ENCODE results near the gene NDRG4.
"Not testable (repeated sequence)": the region's sequence is repeated elsewhere in the genome, so short reads cannot be mapped to it uniquely, and the experiment has no call there.

Gene NDRG4

GRCh38 chr16:58481931-58482330, 18.0 kb upstream of the NDRG4 start:
- H3K4me3 ChIP-seq (ENCODE audit: control insufficient read depth, low read depth, low read length), result no peak overlapping the region
- TF ChIP-seq, protein P1, sequence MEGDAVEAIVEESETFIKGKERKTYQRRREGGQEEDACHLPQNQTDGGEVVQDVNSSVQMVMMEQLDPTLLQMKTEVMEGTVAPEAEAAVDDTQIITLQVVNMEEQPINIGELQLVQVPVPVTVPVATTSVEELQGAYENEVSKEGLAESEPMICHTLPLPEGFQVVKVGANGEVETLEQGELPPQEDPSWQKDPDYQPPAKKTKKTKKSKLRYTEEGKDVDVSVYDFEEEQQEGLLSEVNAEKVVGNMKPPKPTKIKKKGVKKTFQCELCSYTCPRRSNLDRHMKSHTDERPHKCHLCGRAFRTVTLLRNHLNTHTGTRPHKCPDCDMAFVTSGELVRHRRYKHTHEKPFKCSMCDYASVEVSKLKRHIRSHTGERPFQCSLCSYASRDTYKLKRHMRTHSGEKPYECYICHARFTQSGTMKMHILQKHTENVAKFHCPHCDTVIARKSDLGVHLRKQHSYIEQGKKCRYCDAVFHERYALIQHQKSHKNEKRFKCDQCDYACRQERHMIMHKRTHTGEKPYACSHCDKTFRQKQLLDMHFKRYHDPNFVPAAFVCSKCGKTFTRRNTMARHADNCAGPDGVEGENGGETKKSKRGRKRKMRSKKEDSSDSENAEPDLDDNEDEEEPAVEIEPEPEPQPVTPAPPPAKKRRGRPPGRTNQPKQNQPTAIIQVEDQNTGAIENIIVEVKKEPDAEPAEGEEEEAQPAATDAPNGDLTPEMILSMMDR (conservative IDR thresholded peaks at IDR 0.05; ENCODE audit: control insufficient read depth, insufficient read depth, low read depth, low read length), result no peak
- no peak for DNase-seq (ENCODE audit: low read depth)

DNA sequence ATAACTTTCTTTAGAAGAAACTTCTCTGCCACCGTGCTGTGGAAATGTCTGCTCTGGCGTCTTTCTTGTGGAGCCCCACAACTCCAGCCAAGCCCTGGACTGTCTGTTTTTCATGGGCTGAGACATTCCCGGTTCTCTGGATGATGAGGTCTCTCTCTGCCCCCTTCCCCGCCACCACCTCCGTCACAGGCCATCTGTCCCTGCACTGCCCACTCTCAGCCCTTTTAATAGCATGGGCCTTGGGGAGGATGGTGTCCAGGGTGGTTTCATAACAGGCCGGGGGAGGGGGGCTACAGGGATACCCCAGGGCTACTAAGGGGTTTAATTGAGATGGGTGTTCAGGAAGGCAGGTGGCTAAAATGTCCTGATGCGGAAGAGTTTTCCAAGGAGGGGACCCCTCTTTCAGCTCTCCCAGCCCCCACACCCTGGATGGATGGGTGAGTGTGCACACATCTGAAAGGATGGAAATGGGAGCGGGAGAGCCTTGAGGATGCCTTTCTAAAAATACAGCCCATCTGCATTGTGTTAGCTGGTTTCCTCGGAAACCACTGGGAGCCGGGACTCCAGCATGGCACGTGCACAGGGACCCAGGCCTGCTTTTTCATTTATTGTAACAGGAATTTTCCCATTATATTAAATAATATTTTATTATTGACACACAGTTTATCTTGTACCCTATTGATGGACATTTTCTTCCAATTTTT, 14.6 kb upstream of the NDRG4 start:
- TF ChIP-seq, protein P1 (conservative IDR thresholded peaks at IDR 0.05; ENCODE audit: control insufficient read depth, insufficient read depth, low read depth, low read length), result no peak
- no peak for DNase-seq (ENCODE audit: low read depth)
- H3K4me3 ChIP-seq (ENCODE audit: control insufficient read depth, low read depth, low read length), result no peak overlapping the region

DNA sequence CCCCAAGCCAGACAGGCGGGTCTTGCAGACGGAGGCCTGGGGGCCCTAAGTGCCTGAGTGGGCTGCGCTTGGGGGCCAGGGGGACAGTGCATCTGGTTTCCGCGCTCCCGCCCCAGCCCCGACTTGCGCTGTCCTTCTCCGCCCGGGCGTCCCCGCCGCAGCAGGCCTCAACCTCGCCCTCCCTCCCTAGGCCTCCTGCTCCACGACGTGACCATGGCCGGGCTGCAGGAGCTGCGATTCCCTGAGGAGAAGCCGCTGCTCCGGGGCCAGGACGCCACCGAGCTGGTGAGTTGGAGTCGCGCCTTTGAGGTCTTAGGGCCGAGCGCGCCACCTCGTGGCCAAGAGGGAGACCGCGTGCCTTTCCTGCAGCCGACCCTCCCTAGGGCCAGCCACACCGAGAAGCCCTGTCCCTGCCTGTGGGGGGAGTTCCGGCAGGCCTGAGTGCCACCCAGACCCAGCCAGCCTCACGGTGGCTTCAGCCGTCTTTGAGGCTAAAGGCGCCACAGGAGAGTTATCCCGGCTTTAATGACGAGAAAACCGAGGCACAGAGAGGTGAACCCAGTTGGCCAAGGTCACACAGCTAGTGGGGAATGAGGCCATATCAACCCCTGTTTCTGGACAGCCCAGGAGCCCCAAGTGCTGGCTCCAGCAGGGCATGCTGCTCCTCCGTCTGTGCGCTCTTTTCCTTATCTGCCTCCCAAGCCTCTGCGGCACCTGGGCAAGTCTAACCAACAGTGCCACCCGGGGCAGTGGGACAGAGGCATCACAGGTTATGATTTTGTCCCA, 12.2 kb upstream of the NDRG4 start:
- H3K4me3 ChIP-seq (ENCODE audit: control insufficient read depth, low read depth, low read length), result no peak overlapping the region
- TF ChIP-seq, protein P1 (conservative IDR thresholded peaks at IDR 0.05; ENCODE audit: control insufficient read depth, insufficient read depth, low read depth, low read length), result peak; percentile 66
- DNase-seq (ENCODE audit: low read depth), result peak; percentile 66

GRCh38 chr16:58488531-58488930, 11.4 kb upstream of the NDRG4 start:
- no peak for DNase-seq (ENCODE audit: low read depth)
- TF ChIP-seq, protein P1 (conservative IDR thresholded peaks at IDR 0.05; ENCODE audit: control insufficient read depth, insufficient read depth, low read depth, low read length), result no peak
- H3K4me3 ChIP-seq (ENCODE audit: control insufficient read depth, low read depth, low read length), result no peak overlapping the region

DNA sequence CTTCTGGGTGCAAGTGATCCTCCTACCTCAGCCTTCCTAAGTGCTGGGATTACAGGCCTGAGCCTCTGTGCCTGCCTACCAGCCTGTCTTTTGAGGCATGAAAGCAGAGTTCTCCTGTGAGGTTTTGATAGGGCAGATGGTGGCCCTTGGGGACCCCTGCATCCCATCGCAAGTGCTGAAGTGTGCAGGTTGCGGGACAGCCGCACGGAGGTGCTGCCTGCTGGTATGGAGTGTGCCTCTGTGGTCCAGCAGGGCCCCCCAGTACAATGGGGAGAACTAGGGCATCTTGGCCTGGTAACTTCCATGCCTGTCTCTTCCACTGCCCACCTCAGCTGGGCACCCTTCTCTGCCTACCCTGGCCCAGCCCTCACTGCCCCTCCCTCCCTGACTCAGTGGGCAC, 9.9 kb upstream of the NDRG4 start:
- no peak for DNase-seq (ENCODE audit: low read depth)
- no peak overlapping the region for H3K4me3 ChIP-seq (ENCODE audit: control insufficient read depth, low read depth, low read length)
- TF ChIP-seq, protein P1 (conservative IDR thresholded peaks at IDR 0.05; ENCODE audit: control insufficient read depth, insufficient read depth, low read depth, low read length), result no peak

GRCh38 chr16:58490539-58490938, 9.4 kb upstream of the NDRG4 start:
- DNase-seq (ENCODE audit: low read depth); H3K4me3 ChIP-seq (ENCODE audit: control insufficient read depth, low read depth, low read length): not testable (repeated sequence)

DNA sequence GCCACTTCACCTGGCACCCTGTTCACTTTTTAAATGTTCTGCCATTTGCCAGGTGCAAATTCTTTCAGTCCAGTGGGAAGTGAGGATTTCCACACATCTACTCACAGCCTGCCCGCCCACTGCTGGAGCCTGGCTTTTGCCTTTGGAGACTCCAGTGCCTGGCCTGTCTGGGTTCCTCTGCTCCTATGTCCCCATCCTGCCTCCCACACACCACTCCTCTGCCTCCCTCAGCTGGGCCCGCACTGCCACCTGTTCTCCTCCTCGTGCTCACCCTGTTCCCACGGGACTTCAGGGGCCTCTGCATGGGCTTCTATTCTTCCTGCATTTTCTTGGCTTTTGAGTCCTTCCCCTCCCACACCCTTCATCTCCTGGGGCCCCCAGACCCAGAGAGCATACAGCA, 7.9 kb upstream of the NDRG4 start:
- no peak for DNase-seq (ENCODE audit: low read depth)

More for the DNA sequence above, 7.9 kb upstream of the NDRG4 start:
- H3K4me3 ChIP-seq (ENCODE audit: control insufficient read depth, low read depth, low read length), result no peak overlapping the region
- TF ChIP-seq, protein P1 (conservative IDR thresholded peaks at IDR 0.05; ENCODE audit: control insufficient read depth, insufficient read depth, low read depth, low read length), result no peak
